Measurements from ENCODE around the gene RADIL.

DNA sequence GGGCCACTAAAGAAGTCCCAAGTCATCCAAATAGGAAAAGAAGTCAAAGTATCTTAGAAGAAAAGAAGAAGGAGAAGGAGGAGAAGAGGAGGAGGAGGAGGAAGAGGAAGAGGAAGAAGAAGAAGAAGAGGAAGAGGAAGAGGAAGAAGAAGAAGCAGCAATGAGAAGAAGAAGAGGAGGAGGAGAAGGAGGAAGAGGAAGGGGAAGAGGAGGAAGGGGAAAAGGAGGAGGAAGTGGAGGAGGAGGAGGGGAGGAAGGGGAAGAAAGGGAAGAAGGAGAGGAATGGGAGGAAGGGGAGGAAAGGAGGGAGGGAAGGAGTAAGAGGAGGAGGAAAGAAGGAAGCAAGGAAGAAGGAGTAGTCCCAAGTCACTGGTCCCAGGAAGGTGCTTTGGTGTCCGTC lies 21.7 kb upstream of the RADIL start:
- TF ChIP-seq, protein P1, sequence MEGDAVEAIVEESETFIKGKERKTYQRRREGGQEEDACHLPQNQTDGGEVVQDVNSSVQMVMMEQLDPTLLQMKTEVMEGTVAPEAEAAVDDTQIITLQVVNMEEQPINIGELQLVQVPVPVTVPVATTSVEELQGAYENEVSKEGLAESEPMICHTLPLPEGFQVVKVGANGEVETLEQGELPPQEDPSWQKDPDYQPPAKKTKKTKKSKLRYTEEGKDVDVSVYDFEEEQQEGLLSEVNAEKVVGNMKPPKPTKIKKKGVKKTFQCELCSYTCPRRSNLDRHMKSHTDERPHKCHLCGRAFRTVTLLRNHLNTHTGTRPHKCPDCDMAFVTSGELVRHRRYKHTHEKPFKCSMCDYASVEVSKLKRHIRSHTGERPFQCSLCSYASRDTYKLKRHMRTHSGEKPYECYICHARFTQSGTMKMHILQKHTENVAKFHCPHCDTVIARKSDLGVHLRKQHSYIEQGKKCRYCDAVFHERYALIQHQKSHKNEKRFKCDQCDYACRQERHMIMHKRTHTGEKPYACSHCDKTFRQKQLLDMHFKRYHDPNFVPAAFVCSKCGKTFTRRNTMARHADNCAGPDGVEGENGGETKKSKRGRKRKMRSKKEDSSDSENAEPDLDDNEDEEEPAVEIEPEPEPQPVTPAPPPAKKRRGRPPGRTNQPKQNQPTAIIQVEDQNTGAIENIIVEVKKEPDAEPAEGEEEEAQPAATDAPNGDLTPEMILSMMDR (IDR thresholded peaks at IDR 0.05) = no peak
- no peak for TF ChIP-seq POLR2AphosphoS5 (IDR thresholded peaks at IDR 0.05)
- no peak for TF ChIP-seq EP300 (IDR thresholded peaks at IDR 0.05)
- no peak for TF ChIP-seq POLR2A (IDR thresholded peaks at IDR 0.05)

Data from gastroesophageal sphincter (tissue), 3 donors.